Measurements from ENCODE around the gene ITGB1BP2. TPM values are rescaled to one million over a fixed set of nuclear protein-coding genes. Genes with fewer than 3 reads are reported as not detected.

ITGB1BP2 gene
- total and polyA plus RNA-seq, 2 of the 13 experiments (the other 11 are each of a cell fraction or from before 2014, with no cell fraction given), result 0.90 to 2.2 TPM

DNA sequence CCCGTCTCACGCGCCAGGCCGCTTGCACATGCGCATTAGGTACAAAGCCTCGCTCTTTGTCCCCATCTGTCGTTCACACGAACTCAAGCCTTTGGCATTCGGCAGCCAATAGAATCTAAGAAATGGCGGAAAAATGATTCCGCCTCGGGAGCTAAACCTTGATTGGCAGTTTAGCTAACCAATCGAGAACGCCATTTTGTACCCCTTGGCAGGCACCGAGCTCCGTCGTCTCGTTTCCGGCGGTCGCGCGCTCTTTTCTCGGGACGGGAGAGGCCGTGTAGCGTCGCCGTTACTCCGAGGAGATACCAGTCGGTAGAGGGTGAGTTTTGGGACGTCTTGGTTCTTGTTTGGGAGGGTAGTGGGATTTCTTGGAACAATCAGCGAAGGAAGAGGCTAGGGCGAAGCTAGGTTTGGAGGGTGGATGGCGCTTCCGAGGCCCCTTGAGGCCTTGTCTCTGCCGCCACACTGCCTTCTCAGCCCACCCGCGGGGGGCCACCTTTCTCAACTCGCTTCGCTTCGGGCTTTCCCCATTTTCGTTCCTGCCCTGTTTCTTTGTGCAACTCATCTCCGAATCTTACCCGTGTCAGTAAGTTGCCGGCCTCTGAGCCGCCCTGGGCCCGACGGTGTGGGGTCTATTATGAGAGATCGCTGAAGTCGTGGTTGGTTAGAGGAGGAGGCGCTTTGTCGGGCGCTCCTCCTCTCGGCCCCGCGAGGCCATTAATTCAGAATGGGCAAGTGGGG, 18.0 kb upstream of the ITGB1BP2 start, which contains the start of gene NONO (continued):
- TF ChIP-seq FUBP1 (CRISPR knock-in tag; IDR thresholded peaks at IDR 0.05; ENCODE audit: borderline replicate concordance) (no peak), MZF1 (CRISPR knock-in tag; IDR thresholded peaks at IDR 0.05; ENCODE audit: borderline replicate concordance) (no peak), FOSL2 (CRISPR knock-in tag; IDR thresholded peaks at IDR 0.05) (no peak), KLF6 (CRISPR knock-in tag; IDR thresholded peaks at IDR 0.05) (no peak), MYNN (CRISPR knock-in tag; IDR thresholded peaks at IDR 0.05; ENCODE audit: low read depth) (no peak), ZNF710 (CRISPR knock-in tag; IDR thresholded peaks at IDR 0.05; ENCODE audit: borderline replicate concordance) (no peak), NR3C1 (CRISPR knock-in tag; IDR thresholded peaks at IDR 0.05) (no peak), HIVEP1 (CRISPR knock-in tag; IDR thresholded peaks at IDR 0.05) (no peak), HNF1B (CRISPR knock-in tag; IDR thresholded peaks at IDR 0.05) (peak; percentile 41; the same call in 1 of the 2 replicates), ZNF598 (CRISPR knock-in tag; IDR thresholded peaks at IDR 0.05; ENCODE audit: borderline replicate concordance) (no peak), HDAC2 (CRISPR knock-in tag; IDR thresholded peaks at IDR 0.05) (no peak), NR2C2 (CRISPR knock-in tag; IDR thresholded peaks at IDR 0.05; ENCODE audit: borderline replicate concordance) (no peak; the same call in 1 of the 2 replicates), ZFP36L2 (CRISPR knock-in tag; IDR thresholded peaks at IDR 0.05) (no peak)
- TF ChIP-seq, protein P1, sequence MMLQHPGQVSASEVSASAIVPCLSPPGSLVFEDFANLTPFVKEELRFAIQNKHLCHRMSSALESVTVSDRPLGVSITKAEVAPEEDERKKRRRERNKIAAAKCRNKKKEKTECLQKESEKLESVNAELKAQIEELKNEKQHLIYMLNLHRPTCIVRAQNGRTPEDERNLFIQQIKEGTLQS (CRISPR knock-in tag; IDR thresholded peaks at IDR 0.05), result no peak
- TF ChIP-seq, protein P2, sequence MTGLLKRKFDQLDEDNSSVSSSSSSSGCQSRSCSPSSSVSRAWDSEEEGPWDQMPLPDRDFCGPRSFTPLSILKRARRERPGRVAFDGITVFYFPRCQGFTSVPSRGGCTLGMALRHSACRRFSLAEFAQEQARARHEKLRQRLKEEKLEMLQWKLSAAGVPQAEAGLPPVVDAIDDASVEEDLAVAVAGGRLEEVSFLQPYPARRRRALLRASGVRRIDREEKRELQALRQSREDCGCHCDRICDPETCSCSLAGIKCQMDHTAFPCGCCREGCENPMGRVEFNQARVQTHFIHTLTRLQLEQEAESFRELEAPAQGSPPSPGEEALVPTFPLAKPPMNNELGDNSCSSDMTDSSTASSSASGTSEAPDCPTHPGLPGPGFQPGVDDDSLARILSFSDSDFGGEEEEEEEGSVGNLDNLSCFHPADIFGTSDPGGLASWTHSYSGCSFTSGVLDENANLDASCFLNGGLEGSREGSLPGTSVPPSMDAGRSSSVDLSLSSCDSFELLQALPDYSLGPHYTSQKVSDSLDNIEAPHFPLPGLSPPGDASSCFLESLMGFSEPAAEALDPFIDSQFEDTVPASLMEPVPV (CRISPR knock-in tag; IDR thresholded peaks at IDR 0.05), result no peak
- TF ChIP-seq, protein P3, sequence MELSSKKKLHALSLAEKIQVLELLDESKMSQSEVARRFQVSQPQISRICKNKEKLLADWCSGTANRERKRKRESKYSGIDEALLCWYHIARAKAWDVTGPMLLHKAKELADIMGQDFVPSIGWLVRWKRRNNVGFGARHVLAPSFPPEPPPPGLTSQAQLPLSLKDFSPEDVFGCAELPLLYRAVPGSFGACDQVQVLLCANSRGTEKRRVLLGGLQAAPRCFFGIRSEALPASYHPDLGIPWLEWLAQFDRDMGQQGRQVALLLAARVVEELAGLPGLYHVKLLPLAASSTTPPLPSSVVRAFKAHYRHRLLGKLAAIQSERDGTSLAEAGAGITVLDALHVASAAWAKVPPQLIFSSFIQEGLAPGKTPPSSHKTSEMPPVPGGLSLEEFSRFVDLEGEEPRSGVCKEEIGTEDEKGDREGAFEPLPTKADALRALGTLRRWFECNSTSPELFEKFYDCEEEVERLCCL (CRISPR knock-in tag; IDR thresholded peaks at IDR 0.05; ENCODE audit: borderline replicate concordance), result no peak
- TF ChIP-seq, protein P4, sequence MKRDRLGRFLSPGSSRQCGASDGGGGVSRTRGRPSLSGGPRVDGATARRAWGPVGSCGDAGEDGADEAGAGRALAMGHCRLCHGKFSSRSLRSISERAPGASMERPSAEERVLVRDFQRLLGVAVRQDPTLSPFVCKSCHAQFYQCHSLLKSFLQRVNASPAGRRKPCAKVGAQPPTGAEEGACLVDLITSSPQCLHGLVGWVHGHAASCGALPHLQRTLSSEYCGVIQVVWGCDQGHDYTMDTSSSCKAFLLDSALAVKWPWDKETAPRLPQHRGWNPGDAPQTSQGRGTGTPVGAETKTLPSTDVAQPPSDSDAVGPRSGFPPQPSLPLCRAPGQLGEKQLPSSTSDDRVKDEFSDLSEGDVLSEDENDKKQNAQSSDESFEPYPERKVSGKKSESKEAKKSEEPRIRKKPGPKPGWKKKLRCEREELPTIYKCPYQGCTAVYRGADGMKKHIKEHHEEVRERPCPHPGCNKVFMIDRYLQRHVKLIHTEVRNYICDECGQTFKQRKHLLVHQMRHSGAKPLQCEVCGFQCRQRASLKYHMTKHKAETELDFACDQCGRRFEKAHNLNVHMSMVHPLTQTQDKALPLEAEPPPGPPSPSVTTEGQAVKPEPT (CRISPR knock-in tag; IDR thresholded peaks at IDR 0.05; ENCODE audit: low read depth), result no peak
